B cell (primary cell): ENCODE data around the gene OCIAD2.
A peak's percentile ranks its signal among the peaks of the same experiment; 100 is the strongest.

Experiments
- EZH2 ChIP-seq: IDR thresholded peaks from 2 replicates; pipeline ENCODE4 v1.6.1; 2012; ENCODE audit warnings: borderline replicate concordance, low read depth, mild to moderate bottlenecking, moderate library complexity, low read length; ENCODE audit not compliant: insufficient read depth, poor library complexity, severe bottlenecking
- TF ChIP-seq, protein P1 (sequence below): fragments of 200-600 bp; IDR thresholded peaks from one replicate; pipeline ENCODE4 v1.8.0; 2022; ENCODE audit warnings: antibody characterized with exemption, mild to moderate bottlenecking

- TF ChIP-seq, protein P1, sequence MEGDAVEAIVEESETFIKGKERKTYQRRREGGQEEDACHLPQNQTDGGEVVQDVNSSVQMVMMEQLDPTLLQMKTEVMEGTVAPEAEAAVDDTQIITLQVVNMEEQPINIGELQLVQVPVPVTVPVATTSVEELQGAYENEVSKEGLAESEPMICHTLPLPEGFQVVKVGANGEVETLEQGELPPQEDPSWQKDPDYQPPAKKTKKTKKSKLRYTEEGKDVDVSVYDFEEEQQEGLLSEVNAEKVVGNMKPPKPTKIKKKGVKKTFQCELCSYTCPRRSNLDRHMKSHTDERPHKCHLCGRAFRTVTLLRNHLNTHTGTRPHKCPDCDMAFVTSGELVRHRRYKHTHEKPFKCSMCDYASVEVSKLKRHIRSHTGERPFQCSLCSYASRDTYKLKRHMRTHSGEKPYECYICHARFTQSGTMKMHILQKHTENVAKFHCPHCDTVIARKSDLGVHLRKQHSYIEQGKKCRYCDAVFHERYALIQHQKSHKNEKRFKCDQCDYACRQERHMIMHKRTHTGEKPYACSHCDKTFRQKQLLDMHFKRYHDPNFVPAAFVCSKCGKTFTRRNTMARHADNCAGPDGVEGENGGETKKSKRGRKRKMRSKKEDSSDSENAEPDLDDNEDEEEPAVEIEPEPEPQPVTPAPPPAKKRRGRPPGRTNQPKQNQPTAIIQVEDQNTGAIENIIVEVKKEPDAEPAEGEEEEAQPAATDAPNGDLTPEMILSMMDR = peak; percentile 51
- TF ChIP-seq EZH2 = no peak
Measured at GRCh38 chr4:48906206-48907173, at the start of gene OCIAD2.
